NOMO-1 treated with dmso at 0.1 percent for 144 hours (cell line): ENCODE data around the gene CXCL11.
A peak's percentile ranks its signal among the peaks of the same experiment; 100 is the strongest.
"Not testable (repeated sequence)": the region's sequence is repeated elsewhere in the genome, so short reads cannot be mapped to it uniquely, and the experiment has no call there.

Experiments
- DNase-seq: peaks from one replicate; lab custom pipeline; 2025; ENCODE audit not compliant: unreplicated experiment; lab: John Stamatoyannopoulos, UW

The CXCL11 gene

DNA sequence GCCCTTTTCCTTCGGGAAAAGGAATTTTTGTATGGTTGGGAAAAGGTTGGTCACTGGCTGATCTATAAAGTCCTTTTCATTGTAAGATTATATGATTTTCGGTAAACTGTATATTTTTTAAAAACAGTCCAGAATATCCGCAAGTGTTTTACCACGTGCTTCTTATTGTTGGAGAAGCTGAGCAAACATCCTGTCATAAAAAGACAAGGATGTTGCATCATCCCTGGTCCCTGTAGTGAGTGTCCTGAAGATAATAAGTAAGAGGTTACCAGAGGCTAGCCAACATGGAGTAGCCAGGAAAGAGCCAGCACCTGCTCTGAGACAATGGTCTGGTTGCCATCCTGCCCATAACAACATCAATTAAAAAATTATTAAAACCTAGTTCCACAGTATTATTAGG lies 33.7 kb downstream of the CXCL11 start:
- peak; percentile 33 for DNase-seq

DNA sequence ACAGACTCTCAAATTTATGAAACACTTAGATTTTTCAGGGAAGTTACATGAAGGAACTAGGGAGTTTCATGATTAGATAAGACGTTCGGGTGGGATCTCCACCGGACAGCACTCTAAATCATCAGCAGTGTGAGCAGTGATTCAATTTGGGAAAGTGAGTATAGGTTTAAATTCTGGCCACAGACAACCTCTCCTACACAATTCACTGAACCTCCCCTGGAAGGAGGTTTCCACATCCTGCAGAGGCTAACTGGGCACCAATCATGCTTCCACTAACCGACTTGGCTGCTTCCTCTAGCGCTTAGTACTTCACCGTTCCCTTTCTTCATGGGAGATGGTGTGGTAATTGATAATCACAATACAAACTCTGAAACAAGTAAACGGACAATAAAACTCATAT lies 34.2 kb downstream of the CXCL11 start:
- DNase-seq, result peak; percentile 37

- no peak for DNase-seq
Measured at GRCh38 chr4:76000279-76000678, 35.6 kb downstream of the CXCL11 start.

DNA sequence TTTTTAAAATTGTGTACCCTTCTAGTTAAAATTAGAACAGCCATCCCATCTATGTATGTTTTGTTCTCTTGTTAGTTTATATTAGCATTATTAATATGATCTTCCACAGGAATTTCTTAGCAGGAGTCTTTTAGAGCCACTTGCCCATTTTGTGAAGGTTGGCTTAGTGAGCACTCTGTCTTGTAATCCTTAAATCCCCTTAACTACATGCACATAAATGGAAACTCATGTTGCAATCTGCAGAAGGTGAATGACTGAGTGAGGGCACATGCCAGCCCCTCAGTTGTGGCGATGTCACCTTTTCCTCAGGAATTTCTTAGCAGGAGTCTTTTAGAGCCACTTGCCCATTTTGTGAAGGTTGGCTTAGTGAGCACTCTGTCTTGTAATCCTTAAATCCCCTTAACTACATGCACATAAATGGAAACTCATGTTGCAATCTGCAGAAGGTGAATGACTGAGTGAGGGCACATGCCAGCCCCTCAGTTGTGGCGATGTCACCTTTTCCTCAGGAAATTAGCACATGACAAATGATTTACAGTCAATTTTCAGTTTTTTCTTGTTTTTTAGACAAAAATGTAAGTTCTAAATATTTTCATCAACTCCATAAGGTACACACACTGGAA lies 37.2 kb downstream of the CXCL11 start:
- DNase-seq, result not testable (repeated sequence)

DNA sequence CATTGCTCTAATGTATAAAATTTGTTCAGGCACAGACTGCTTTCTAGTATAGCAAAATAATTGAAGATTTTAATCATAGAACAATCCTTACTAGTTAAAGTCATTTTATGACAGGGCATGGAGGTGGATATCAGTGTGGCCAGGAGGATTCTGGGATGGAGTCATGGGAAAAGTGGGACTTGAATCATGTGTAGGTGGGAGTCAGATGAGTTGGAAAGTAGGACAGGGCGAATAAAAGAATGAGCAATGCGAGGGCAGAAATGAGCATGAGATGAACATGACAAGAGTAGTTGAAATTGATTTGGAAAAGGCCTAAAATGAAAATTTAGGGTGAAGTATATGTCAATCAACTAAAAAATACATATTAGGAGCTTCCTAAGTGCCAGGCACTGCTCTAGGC lies 37.9 kb downstream of the CXCL11 start:
- no peak for DNase-seq

- no peak for DNase-seq
Measured at GRCh38 chr4:75997081-75997480, 38.8 kb downstream of the CXCL11 start.

GRCh38 chr4:75995727-75996126 lies 40.1 kb downstream of the CXCL11 start:
- no peak for DNase-seq

GRCh38 chr4:75992462-75992861 lies 43.4 kb downstream of the CXCL11 start:
- DNase-seq, result no peak

- no peak for DNase-seq
Measured at GRCh38 chr4:75989846-75990528, 45.9 kb downstream of the CXCL11 start.

DNA sequence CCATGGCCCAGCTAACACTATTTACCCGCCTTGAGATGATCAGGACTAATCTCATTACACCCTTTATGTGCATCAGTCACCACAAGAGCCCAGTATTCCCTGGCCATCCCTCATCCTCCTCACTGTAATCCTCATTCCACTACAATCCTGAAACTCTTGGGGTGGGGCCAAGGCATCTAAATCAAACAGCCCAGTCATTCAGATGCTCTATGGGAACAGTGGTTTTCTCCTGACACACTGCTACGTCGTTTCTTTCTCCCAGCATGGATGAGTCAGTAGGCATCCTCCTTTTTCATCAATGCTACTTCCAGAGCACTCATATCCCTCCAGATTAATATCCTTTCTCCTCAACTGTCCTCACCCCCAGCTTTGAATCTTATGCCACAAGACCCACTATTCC lies 50.8 kb downstream of the CXCL11 start:
- DNase-seq, result no peak
